ENCODE measurements around the gene TELO2. TPM values are rescaled to one million over a fixed set of nuclear protein-coding genes. Genes with fewer than 3 reads are reported as not detected.

The TELO2 gene
- total RNA-seq, 1 donor from 2014 or later, result 55.7 TPM

GRCh38 chr16:1475552-1476114 lies 17.5 kb upstream of the TELO2 start:
- intact Hi-C loops (cut with micrococcal nuclease), result loop anchor here (1.0 to 5.0 kb wide), 6 partner anchors 18 to 297 kb away; partner anchors contain the start of genes CRAMP1, EME2, IFT140 and MRPS34

DNA sequence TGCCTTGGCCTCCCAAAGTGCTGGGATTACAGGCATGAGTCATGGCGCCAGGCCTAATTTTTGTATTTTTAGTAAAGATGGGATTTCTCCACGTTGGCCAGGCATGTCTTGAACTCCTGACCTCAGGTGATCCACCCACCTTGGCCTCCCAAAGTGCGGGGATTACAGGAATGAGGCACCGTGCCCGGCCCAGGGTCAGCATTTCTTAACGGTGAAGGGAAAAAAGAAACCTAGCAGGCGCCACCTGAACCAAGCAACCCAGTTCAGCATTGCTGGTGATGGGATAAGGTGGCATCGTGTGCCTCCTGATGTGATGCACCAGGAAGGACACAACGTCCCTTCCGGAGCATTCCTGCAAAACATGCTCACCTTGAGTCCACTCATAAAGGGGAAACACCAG lies 16.1 kb upstream of the TELO2 start:
- intact Hi-C loops (cut with micrococcal nuclease), result loop anchor here (5.0 kb wide), 1 partner anchor 55 kb away; the partner anchor contains the start of gene TMEM204

GRCh38 chr16:1478937-1479336 lies 14.2 kb upstream of the TELO2 start:
- intact Hi-C loops (cut with micrococcal nuclease), result loop anchor here (5.0 kb wide), 1 partner anchor 53 kb away; the partner anchor contains the start of gene TMEM204

DNA sequence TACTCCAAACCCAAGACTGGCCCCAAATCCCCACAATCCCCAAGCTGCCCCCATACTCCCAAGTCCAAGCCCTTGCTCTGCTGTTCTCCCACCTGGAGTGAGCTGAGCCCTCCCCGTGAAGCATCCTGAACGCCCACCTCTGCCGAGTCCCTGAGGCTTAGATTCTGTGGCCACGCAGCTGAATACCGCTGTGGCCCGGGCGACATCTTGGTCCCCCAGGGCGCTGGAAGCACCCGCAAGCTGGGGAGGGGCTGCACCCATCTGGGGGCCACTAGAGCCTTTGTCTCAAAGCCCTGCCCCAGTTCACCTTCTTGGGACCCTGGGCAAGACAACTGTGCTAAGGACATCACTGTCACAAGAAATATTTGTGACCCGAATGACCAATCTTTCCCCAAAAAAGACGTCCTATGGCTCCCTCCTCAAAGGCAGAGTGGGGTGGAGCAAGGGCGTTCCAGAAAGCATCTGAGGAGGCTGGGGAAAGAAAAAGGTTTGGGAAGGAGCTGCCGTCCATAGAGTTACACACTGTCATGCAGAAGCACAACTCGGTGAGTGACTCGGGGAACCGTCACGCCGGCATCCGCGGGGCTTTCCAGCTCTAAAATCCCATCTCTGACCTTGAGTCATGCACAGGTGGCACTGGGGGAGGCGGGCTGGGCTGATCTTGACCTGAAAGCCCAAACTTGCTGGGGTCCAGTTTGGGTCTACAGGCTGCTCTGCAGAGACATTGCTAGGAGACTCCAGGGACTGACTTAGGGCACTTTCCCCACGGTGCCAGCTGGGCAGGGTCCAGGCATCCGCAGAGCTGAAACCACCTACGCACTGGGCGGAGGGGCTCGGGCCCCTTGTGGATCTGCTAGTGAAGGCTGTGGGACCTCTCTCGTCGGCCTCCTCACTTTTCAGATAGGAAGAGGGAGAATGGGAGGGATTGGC lies 11.0 kb upstream of the TELO2 start:
- intact Hi-C loops (cut with micrococcal nuclease), result no loop called here

DNA sequence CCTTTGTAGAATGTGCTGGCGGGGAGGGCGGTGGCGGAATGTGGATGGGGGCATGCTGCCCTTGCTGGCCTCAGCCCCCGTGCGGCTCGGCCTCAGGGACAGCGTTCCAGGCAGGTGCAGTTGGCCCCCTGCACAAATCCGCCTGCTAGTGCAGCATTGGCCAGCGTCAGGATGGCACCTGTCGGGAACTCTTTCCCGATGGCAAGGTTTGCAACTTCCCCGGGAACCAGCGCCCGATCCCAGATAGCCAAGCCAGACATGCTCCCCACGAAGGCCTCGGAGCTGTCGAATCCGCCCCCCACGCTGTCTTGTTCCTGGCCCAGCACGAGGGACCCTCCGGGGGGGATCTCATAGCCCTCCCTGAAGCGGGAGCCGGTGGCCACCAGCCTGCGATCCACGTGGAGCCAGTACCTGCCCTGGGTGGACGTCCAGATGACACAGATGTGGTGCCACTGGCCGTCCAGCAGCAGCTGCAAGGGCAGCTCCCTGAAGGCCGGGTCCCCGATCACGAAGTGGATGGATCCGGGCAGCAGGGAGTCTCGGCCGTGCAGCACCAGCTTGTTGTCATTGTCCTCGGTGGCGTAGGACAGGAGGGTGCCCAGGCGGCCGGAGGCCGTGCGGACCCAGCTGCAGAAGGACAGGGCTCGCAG lies 7.2 kb upstream of the TELO2 start:
- intact Hi-C loops (cut with micrococcal nuclease), result no loop called here

DNA sequence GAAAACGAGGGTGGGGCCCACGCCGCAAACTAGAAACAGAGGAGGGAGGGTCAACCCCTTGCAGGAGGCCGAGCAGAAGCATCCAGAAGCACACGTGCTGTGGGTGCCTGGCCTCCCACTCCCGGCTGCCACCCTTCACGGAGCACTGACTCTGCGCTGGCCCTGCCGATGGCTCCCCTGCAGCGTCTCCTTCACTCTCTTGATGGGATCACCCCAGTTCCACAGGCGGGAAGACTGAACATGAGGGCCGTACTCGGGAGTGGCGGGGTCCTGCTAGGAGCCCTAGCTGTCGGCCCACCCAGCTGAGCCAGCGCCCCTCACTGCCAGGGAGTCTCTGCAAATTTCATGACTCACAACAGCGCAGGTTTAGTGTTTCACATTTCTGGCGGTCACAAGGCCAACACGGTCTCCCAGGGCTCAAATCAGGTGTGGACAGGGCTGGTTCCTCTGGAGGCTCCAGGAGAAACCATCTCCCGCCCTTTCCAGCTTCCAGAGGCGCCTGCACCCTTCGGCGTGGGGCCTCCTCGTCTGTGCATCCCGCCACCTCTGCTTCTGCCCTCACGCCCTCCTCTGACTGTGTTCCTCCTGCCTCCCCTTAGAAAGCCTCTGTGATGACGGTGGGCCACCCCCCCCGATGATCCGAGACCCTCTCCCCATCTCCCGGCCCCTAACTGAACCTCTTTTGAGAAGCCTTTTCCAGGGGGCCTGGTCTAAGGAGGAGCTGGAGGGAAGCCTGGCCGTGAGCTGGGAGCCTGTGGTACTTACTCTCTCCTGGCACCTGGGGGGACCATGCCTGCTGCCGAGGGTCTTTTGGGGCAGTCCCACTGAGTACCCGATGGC lies 6.4 kb upstream of the TELO2 start:
- intact Hi-C loops (cut with micrococcal nuclease), result no loop called here

DNA sequence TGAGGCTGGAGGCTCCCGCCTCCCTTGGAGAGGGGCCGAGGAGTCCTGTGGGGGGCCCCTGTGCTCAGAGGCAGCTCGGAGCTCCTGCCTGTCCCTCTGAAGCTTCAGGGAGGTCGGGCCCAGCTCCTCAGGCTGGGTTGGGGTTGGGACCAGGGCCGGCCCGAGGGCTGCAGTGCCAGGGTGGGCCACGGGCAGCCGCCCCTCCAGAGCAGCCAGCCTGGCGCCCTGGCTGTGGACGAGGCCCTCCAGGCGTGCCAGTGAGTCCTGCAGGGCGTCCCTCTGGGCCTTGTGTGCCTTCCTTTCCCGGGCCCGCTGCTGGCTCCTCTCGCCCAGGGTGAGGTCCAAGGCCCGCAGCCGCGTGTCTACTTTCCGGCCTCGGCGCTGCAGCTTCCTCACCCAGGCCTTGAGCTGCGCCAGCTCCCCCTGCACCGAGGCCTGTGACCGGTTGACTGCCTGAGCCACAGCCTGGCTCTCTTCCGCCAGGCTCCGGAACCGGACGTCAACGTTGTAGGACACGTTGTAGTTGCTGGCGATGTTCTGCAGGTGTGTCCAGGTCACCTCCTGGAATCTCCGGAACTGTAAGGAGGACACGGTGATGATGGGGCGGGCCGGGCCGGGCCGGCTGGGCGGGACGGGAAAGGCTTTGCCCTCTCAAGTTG lies 5.6 kb upstream of the TELO2 start:
- intact Hi-C loops (cut with micrococcal nuclease), result no loop called here

- intact Hi-C loops (cut with micrococcal nuclease), result no loop called here
Observed at GRCh38 chr16:1488054-1488601, 5.0 kb upstream of the TELO2 start.

GRCh38 chr16:1488619-1489018 lies 4.5 kb upstream of the TELO2 start, which contains the start of gene PTX4:
PTX4 (minus strand) TSS chr16:1488944; CDS start chr16:1488909, 35 bp downstream.
- intact Hi-C loops (cut with micrococcal nuclease), result no loop called here

- intact Hi-C loops (cut with micrococcal nuclease), result no loop called here
Observed at GRCh38 chr16:1489077-1489476, 4.1 kb upstream of the TELO2 start.

DNA sequence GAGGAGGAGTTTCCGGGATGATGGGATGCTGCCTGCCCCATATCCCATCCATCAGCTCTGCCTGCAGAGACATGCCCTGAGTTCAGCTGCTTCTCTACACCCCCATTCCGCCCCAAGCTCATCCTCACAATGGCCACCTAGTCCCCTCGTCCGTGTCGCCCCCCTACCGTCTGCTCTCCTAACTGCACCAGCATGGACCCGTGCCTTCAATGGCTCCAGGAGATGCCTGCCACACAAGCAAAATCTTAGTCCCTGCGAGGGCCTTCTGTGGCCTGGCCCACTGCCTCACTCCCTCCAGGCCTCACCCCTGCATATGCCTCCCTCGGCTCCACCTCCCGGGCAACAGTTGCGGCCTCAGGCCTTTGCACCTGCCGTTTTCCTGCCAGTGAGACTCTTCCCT lies 1.8 kb upstream of the TELO2 start:
- intact Hi-C loops (cut with micrococcal nuclease), result loop anchor here (5.0 to 10.0 kb wide), 2 partner anchors 137 to 216 kb away; partner anchors contain the start of genes GNPTG, MAPK8IP3 and TSR3

DNA sequence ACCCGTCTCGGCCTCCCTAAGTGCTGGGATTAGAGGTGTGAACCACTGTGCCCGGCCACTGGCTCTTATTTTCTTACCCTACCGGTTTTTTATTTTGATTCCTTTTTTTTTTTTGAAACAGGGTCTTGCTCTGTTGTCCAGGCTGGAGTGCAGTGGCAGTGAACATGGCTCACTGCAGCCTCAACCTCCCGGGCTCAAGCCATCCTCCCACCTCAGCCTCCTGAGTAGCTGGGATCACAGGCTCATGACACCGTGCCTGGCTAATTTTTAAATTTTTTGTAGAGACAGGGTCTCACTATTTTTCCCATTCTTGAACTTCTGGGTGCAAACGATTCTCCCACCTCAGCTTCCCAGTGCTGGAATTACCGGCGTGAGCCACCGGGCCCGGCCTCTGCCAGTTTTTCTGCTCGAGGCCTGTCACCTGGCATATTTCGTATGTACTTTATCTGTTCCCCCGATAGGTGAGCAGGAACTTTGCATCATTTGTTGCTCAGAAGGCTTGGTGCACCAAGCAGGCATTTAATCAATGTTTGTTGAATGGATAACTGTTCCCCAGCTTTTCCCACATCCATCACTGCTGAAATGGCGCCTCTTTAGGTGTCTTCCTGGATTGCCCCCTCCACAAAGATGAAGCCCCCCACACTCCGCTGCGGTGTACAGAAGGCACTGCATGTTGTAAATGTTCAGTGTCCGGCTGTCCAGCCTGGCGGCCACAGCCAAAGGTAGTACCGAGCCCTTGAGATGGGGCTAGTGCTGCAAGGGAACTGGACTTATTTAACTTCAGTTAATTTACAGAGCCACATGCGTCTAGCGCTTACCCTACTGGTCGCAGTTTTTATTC lies 858 bp upstream of the TELO2 start:
- intact Hi-C loops (cut with micrococcal nuclease), result loop anchor here (2.0 to 10.0 kb wide), 5 partner anchors 42 to 215 kb away; partner anchors contain the start of genes GNPTG, MAPK8IP3, TSR3 and UQCC4

DNA sequence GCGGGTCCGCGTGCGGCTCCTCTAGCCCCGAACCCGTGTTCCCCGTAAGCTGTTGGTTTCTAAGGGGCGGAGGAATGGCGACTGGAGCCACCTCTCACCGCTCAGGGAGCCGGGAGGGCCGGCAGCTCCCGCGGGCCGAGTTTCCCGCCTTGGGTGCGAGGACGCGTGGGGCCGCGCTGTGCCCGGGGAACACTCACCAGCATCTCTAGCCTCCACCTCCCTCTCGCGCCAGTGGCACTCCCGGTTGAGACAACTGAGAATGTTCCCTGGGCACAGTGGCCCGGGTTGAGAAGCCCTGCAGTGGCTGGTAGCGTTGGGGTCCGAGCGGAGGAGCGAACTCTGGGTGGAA lies 560 bp downstream of the TELO2 start:
- intact Hi-C loops (cut with micrococcal nuclease), result loop anchor here (1.0 to 10.0 kb wide), 8 partner anchors 18 to 214 kb away; partner anchors contain the start of genes CLCN7, GNPTG, JPT2 and MAPK8IP3

- intact Hi-C loops (cut with micrococcal nuclease), result loop anchor here (5.0 to 10.0 kb wide), 2 partner anchors 139 to 213 kb away; partner anchors contain the start of genes GNPTG, MAPK8IP3 and TSR3
Observed at GRCh38 chr16:1494129-1494640, 1.0 kb downstream of the TELO2 start.

DNA sequence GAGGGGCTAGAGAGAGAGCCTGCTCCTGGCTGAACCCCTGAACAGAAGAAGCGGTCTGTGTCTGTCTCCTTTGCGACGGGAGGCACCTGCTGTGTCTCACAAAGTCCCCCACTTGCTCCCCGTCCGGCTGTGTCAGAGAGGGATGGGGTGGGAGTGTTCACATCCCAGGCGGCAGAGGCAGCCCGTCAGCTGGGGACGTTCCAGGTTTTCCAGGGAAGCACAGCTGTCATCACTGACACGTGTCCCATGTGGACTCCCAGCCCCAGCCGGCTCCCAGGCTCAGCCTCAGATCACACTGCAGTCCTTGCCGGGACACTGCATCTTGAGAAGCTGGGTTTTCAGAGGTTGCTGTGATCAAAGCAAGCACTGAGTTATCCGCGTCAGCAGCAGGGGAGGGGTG lies 1.6 kb downstream of the TELO2 start:
- intact Hi-C loops (cut with micrococcal nuclease), result loop anchor here (5.0 to 10.0 kb wide), 2 partner anchors 140 to 213 kb away; partner anchors contain the start of genes GNPTG, MAPK8IP3 and TSR3

DNA sequence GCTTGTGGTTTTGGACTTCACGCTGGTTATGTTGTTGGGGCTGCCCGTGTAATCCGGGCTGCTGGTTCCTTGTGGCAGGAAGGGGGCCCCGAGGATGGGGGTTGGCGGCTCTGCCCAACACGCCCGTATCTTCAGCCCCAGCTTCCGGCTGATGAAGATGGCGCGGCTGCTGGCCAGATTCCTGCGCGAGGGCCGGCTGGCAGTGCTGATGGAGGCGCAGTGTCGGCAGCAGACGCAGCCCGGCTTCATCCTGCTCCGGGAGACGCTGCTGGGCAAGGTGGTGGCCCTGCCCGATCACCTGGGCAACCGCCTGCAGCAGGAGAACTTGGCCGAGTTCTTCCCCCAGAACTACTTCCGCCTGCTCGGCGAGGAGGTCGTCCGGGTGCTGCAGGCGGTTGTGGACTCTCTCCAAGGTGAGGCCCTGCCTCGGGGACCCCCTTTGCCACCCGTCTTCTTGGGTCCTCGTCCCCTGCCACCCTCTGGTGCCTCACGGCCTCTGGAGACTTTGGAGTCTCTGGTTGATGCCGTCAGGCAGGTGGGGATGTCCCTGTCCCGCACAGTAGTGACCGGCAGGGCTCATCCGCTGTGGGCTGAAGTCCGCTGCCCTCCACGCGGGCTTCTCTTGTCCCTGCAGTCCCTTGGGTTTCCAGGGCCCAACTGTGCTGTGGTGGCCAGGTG lies 2.2 kb downstream of the TELO2 start:
- intact Hi-C loops (cut with micrococcal nuclease), result loop anchor here (10.0 kb wide), 1 partner anchor 141 kb away; the partner anchor contains the start of genes GNPTG and TSR3

GRCh38 chr16:1495889-1496262 lies 2.7 kb downstream of the TELO2 start:
- intact Hi-C loops (cut with micrococcal nuclease), result loop anchor here (10.0 kb wide), 1 partner anchor 141 kb away; the partner anchor contains the start of genes GNPTG and TSR3

- intact Hi-C loops (cut with micrococcal nuclease), result loop anchor here (10.0 kb wide), 1 partner anchor 142 kb away; the partner anchor contains the start of genes GNPTG and TSR3
Observed at GRCh38 chr16:1496464-1496863, 3.3 kb downstream of the TELO2 start.

Measured in T-helper 1 cell treated with Interleukin-12 subunit alpha and Interleukin-12 subunit beta and Interleukin-4 antibody, amounts not matched to agents 30 ng/mL and 1 ng/mL, for 36 hours (primary cell).